Colonic mucosa (tissue), 4 donors: ENCODE data around the gene SCFD1. TPM values are rescaled to one million over a fixed set of nuclear protein-coding genes. Genes with fewer than 3 reads are reported as not detected.
A peak's percentile ranks its signal among the peaks of the same experiment; 100 is the strongest.

Source experiments
- DNase-seq: peaks from one replicate; pipeline ENCODE4 v3.0.0-alpha.2; 2020
- H3K27ac ChIP-seq: fragments of 200-600 bp; one replicate; pipeline ENCODE4 v1.8.0; 2021
- H3K27me3 ChIP-seq: fragments of 200-600 bp; one replicate; pipeline ENCODE4 v1.8.0; 2021
- H3K36me3 ChIP-seq: fragments of 200-600 bp; one replicate; pipeline ENCODE4 v1.8.0; 2021
- H3K4me1 ChIP-seq: fragments of 200-600 bp; one replicate; pipeline ENCODE4 v1.8.0; 2021; ENCODE audit warnings: mild to moderate bottlenecking
- H3K4me3 ChIP-seq: fragments of 200-600 bp; one replicate; pipeline ENCODE4 v1.8.0; 2021
- H3K9ac ChIP-seq, 2 donors: one replicate each; pipeline ENCODE4 v1.7.0; 2013; ENCODE audit warnings: control low read depth in 2 of 2, low read depth in 2 of 2, low read length in 2 of 2
- H3K9me3 ChIP-seq: fragments of 200-600 bp; one replicate; pipeline ENCODE4 v1.8.0; 2021
- CTCF ChIP-seq: fragments of 200-600 bp; IDR thresholded peaks from one replicate; pipeline ENCODE4 v1.8.0; 2022; ENCODE audit warnings: antibody characterized with exemption, mild to moderate bottlenecking
- intact Hi-C: fragments of 100-400 bp; cut with DNase I; formaldehyde crosslinking; loops from one replicate; pipeline ENCODE4 v1.14.1; 2022
- total RNA-seq, 2 donors: library from RNA; stranded (reverse); fragmentation: NEBNext Ultra II Directional in 1 of 2; extraction: Animal tissue kit (Norgen Biotek cat#: 25700) in 1 of 2; gene quantifications; one replicate each; pipeline ENCODE4 v1.2.1, GENCODE V29; 2021
- donor health status: healthy.
- donor health status: DM: no; HTN: no; CAD: no.
- donor health status: DM: no; HTN: no; CAD: no.

SCFD1 gene
- total RNA-seq, 2 donors from 2014 or later, result 70.2 to 78.7 TPM

DNA sequence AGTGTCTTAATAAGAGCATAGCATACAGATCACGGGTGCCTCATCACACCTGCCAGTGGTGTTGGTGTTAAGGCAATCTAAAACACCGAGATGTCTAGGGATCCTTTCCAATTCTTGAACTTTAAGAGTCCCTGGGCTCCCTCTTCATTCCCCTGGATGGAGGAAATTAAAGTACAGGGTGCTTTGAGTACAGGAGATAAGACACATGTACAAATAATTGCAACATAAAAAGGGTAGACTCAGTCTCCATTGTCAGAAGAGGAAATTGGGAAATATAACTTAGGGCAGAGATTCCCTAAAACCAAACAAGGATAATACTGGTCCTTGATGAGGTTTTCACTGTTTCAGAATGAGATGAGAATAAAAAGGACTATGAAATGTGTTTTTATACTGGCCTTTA, 34.9 kb downstream of the SCFD1 start:
- Histone ChIP-seq H3K4me1 (no peaks in the 10 kb centered on the region), H3K27ac (no peak overlapping the region), H3K27me3 (no peaks in the 10 kb centered on the region), H3K36me3 (no peaks in the 10 kb centered on the region), H3K4me3 (no peak overlapping the region), H3K9me3 (no peaks in the 10 kb centered on the region), H3K9ac (no peak overlapping the region)
- intact Hi-C loops, result loop anchor here (5.0 kb wide), 1 partner anchor 250 kb away; no protein-coding TSS in a partner anchor
- no peak for DNase-seq
- TF ChIP-seq CTCF, result no peak

GRCh38 chr14:30657606-30658163, 35.6 kb downstream of the SCFD1 start:
- no peak for DNase-seq
- intact Hi-C loops, result loop anchor here (5.0 kb wide), 1 partner anchor 250 kb away; no protein-coding TSS in a partner anchor
- Histone ChIP-seq H3K36me3 (no peaks in the 10 kb centered on the region), H3K9me3 (no peaks in the 10 kb centered on the region), H3K27ac (no peak overlapping the region), H3K4me3 (no peak overlapping the region), H3K9ac (no peak overlapping the region), H3K4me1 (no peaks in the 10 kb centered on the region), H3K27me3 (no peaks in the 10 kb centered on the region)
- peak; percentile 16 for TF ChIP-seq CTCF

GRCh38 chr14:30658645-30659044, 36.5 kb downstream of the SCFD1 start:
- no peak for DNase-seq
- intact Hi-C loops, result loop anchor here (5.0 kb wide), 1 partner anchor 249 kb away; no protein-coding TSS in a partner anchor
- Histone ChIP-seq H3K9ac (no peak overlapping the region), H3K4me3 (no peak overlapping the region), H3K36me3 (no peaks in the 10 kb centered on the region), H3K27me3 (no peaks in the 10 kb centered on the region), H3K27ac (no peak overlapping the region), H3K9me3 (no peaks in the 10 kb centered on the region), H3K4me1 (no peaks in the 10 kb centered on the region)
- TF ChIP-seq CTCF, result no peak

DNA sequence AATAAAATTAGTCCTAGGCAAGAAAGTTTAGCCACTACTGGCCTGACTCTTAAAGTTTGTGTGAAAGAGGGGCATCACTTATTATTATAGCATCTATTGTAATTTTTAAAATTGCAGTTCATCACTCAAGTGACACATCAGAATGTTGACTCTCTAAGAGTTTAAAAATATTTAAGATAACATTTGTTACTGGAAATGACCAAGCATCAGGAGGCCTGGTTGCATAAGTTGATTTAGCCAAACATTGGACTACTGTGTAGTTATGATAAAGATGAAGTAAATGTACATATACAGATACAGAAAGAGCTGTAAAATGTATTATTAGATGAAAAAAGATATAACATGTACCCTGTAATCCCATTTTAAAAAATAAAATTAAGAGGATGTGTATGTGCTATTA, 47.5 kb downstream of the SCFD1 start:
- Histone ChIP-seq H3K9me3 (no peaks in the 10 kb centered on the region), H3K27me3 (no peaks in the 10 kb centered on the region), H3K4me1 (no peaks in the 10 kb centered on the region), H3K4me3 (no peak overlapping the region), H3K36me3 (no peaks in the 10 kb centered on the region), H3K27ac (no peak overlapping the region), H3K9ac (no peak overlapping the region)
- no peak for DNase-seq
- TF ChIP-seq CTCF, result no peak
- intact Hi-C loops, result no loop called here

DNA sequence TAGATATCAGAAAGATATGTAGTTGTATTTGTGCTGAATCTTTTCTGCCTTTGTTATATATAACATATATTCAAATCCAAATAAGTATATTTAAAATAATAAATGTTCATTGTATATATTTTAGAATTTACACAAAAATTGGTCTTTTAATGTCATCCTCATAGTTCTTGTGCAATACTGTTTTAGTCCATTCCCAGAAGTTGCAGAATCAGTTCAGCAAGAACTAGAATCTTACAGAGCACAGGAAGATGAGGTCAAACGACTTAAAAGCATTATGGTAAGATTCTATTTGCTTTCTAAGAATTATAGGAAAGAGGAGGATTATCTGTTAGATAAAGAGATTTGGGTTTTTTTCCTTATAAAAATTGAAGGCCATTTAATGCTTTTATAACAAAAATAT, 51.0 kb downstream of the SCFD1 start:
- Histone ChIP-seq H3K4me1 (no peaks in the 10 kb centered on the region), H3K4me3 (no peak overlapping the region), H3K27ac (no peak overlapping the region), H3K27me3 (no peaks in the 10 kb centered on the region), H3K9me3 (no peaks in the 10 kb centered on the region), H3K36me3 (no peaks in the 10 kb centered on the region), H3K9ac (no peak overlapping the region)
- no peak for DNase-seq
- no peak for TF ChIP-seq CTCF
- intact Hi-C loops, result no loop called here
